Omental fat pad (tissue), 4 donors: ENCODE results near the gene STEAP3. TPM values are rescaled to one million over a fixed set of nuclear protein-coding genes. Genes with fewer than 3 reads are reported as not detected.

Experiments used
- ATAC-seq: fragments of 150-250 bp; one replicate; pipeline ENCODE4 v1.9.1; 2016; ENCODE audit warnings: mild to moderate bottlenecking, moderate library complexity; ENCODE audit not compliant: low FRiP score
- DNase-seq: peaks from one replicate; pipeline ENCODE4 v3.0.0-alpha.2; 2019; ENCODE audit warnings: low spot score
- total RNA-seq, 4 donors: library from RNA; depleted of rRNA; stranded (reverse); fragments of >200 nt; gene quantifications; one replicate each; pipeline ENCODE4 v1.1.0, GENCODE V29; 2016
- TF ChIP-seq, protein P1 (sequence below), 3 donors: fragments of 450-650 bp; IDR thresholded peaks; one replicate each; pipeline ENCODE4 v1.5.1; 2016 to 2017; ENCODE audit warnings: antibody characterized with exemption in 3 of 3, mild to moderate bottlenecking in 3 of 3, moderate library complexity in 2 of 3

The STEAP3 gene, protein sequence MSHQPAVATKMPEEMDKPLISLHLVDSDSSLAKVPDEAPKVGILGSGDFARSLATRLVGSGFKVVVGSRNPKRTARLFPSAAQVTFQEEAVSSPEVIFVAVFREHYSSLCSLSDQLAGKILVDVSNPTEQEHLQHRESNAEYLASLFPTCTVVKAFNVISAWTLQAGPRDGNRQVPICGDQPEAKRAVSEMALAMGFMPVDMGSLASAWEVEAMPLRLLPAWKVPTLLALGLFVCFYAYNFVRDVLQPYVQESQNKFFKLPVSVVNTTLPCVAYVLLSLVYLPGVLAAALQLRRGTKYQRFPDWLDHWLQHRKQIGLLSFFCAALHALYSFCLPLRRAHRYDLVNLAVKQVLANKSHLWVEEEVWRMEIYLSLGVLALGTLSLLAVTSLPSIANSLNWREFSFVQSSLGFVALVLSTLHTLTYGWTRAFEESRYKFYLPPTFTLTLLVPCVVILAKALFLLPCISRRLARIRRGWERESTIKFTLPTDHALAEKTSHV
- 10 to 100 TPM in 3 of 4 donors, 1 to 10 TPM in 1; 9.4 to 22.4 (median 16.3) TPM for total RNA-seq

DNA sequence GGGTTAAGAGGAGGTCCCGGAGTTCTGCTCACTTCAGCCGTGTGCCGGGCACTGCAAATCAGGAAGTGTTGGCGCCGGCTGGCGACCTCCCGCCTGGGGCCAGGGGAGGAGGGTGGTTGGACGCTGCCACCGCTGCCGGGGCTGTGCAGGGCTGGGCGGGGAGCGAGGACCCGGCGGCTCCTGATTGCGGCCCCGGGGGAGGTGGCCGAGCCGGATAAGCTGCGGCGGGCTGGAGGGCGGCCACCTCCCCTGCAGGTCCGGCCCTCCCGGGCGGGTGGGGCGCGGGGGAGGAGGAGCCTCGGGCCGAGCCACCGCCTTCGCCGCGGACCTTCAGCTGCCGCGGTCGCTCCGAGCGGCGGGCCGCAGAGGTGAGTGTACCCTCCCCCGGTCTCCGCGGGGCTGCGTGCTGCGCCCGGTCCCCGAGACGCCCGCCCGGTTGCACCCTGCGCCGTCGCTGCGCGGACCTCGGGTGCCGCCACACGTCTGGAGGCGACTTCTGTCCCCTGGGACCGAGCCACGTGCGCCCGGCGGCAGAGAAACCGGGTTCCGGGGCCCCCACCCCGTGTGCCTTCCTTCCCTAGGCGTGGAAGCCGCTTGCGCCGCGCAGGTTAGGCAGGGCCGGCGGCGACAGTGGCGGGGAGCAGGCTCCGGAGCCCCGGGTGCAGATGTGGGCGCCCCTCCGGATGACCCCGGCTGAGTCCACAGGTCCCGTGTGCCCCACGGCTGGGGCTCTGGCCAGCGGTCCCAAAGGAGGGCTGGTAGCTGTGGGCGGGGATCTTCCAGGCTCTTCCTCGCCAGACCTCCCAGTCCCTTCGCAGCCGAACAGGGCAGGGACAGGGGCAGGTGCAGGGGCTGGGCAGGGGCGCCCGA, at the start of gene STEAP3:
TSS of gene STEAP3 (plus strand) at position 314 of the 870 bp plus-strand sequence. CDS start 7,179 bp downstream, outside the sequence.
- DNase-seq (no peak), ATAC-seq (peak; percentile 72)
- TF ChIP-seq, protein P1, sequence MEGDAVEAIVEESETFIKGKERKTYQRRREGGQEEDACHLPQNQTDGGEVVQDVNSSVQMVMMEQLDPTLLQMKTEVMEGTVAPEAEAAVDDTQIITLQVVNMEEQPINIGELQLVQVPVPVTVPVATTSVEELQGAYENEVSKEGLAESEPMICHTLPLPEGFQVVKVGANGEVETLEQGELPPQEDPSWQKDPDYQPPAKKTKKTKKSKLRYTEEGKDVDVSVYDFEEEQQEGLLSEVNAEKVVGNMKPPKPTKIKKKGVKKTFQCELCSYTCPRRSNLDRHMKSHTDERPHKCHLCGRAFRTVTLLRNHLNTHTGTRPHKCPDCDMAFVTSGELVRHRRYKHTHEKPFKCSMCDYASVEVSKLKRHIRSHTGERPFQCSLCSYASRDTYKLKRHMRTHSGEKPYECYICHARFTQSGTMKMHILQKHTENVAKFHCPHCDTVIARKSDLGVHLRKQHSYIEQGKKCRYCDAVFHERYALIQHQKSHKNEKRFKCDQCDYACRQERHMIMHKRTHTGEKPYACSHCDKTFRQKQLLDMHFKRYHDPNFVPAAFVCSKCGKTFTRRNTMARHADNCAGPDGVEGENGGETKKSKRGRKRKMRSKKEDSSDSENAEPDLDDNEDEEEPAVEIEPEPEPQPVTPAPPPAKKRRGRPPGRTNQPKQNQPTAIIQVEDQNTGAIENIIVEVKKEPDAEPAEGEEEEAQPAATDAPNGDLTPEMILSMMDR (IDR thresholded peaks at IDR 0.05): no peak

DNA sequence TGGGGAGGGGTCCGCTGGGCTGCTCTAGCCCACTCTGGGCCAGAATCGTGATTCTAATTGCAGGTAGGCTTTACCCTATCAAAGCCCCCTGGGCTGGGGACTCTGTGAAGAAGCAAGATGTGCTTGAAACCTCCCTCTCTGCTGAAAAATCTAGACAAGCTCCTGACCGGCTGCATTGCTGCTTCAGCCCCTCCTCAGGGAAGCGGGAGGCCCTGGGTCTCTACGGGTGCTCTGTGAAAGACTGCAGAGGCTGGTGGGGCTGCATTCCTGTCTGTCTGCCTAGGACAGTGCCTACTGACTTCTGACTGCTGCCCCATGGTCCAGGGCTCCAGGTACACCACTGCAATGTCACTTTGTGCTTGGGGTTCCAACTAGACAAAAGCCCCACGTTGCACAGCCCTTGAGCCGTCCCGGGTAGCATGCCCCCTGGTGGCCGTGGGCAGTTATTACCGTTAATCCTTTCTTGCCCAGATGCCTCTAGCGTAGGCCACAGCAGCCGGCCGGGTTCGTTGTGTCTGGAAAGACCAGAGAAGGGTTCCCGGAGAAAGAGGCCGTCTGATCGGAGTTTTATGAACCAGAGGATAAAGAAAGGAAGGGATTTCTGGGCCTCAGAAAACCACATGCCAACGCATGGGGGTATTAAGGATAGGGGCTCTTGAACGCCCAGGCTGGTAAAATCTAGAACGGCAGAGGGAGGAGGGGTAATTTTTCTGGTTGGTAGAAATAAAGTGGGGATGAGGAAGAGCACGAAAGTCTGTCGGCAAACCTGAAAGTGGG, 49.2 kb upstream of the STEAP3 start:
- DNase-seq (no peak), ATAC-seq (no peak)
- TF ChIP-seq, protein P1 (IDR thresholded peaks at IDR 0.05): peak in 1 of 3 donors; percentile 16

DNA sequence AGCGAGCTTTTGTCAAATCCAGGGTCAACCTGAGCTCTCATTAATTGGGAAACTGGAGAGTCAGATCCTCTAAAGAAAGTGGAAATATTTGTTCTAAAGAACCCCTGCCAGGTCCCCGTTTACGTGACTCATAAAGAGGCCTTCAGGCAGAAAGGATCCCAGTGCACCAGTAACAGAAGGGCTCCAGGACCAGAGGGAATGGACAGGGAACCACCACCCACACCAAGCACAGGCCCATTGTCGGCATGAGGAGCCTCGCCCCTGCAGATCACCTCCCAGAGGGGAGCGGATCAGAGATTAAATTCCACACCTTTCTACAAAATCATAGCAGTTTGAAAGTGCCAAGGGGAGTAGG, 48.7 kb upstream of the STEAP3 start:
- DNase-seq (no peak), ATAC-seq (no peak)
- TF ChIP-seq, protein P1 (IDR thresholded peaks at IDR 0.05): no peak

DNA sequence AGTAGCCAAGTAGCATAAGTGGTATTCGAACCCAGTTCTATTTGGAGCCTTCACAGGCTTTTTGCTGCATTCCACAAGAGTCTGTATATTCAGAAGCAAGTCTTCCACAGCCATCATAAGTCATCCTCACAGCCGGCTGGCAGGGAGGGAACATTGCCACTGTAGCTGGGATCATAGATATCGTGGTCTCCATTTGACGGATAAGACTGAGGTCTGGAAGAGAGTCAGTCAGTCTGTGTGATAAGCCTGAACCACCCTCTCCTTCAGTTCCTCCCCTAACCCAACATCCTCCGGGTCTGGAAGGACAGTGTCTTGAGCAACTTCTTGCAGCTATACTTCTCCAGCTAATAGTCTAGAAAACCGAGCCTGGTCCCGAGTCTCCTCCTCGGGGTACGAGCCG, 48.1 kb upstream of the STEAP3 start:
- TF ChIP-seq, protein P1 (IDR thresholded peaks at IDR 0.05): no peak
- DNase-seq: no peak
- no peak for ATAC-seq

DNA sequence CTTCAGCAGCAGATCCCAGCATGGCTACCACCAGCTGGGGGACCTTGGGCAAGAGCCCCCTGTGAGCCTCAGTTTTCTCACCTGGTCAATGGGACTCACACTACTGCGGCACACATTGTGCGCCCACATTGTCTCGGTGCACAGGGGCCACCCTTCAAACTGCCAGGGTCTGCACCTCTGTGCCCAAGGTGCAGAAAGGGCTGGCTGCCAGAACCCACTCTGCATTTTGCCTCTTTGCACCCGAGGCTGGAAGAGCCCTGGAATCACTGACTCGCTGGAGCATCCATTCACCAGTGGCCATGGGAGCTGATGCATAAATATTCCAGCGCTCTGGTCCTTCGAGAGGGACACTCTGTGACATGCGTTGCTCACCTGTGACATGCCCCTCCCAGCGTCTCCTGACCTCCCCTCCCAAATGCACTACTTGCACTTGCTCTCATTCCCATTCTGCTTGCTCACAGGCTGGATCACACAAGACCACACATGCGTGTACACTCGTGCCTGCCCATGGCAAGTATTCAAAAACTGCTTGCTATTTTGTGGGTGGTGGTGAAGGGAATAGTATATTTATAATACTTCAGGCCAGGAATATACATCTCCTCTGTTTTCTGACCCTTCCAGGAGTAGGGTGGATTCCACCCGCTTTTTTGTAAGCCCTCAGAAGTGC, 46.3 kb upstream of the STEAP3 start:
- DNase-seq: no peak
- TF ChIP-seq, protein P1 (IDR thresholded peaks at IDR 0.05): no peak
- ATAC-seq: no peak

DNA sequence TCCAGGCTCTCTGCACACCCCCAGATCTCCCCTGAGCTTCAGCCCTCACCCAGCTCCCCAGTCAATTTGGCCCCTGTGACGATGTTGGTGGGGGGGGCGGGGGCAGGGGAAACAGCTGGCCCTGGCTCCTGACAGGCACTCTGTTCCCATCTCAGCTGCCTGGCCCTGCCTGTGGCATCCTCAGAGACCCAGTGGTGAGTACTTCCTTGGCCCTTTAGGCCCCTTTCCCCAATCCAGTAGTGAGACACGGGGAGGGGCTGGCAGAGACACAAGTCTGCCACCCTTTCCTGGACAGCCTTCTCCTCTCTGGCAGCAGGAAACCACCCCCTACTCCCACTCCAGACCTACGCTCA, 45.8 kb upstream of the STEAP3 start:
- no peak for DNase-seq
- ATAC-seq: no peak
- TF ChIP-seq, protein P1 (IDR thresholded peaks at IDR 0.05): no peak
